ENCODE measurements around the gene YWHAB.

The YWHAB gene

GRCh38 chr20:44916586-44916985 lies 31.1 kb downstream of the YWHAB start:
- no peak overlapping the region for H3K27ac ChIP-seq (ENCODE audit: low read depth, low read length)
- peaks cover 76% of the 10 kb centered on the region for H3K36me3 ChIP-seq (ENCODE audit: insufficient read depth, low read length)

GRCh38 chr20:44917399-44917798 lies 31.9 kb downstream of the YWHAB start:
- Histone ChIP-seq H3K9ac (ENCODE audit: low read depth, low read length) (no peak overlapping the region), H3K27me3 (ENCODE audit: insufficient read depth, low read length) (no peaks in the 10 kb centered on the region), H3K36me3 (ENCODE audit: insufficient read depth, low read length) (peaks cover 79% of the 10 kb centered on the region), H3K27ac (ENCODE audit: low read depth, low read length) (no peak overlapping the region), H3K4me1 (ENCODE audit: insufficient read depth, low read length) (no peaks in the 10 kb centered on the region), H3K9me3 (ENCODE audit: insufficient read depth, low read depth, low read length) (no peaks in the 10 kb centered on the region), H3K4me3 (ENCODE audit: low read length) (no peak overlapping the region)
- 88% methylated on average over 1 of the region's 2 CpGs for WGBS

More at GRCh38 chr20:44916586-44916985, 31.1 kb downstream of the YWHAB start:
- Histone ChIP-seq H3K4me3 (ENCODE audit: low read length) (no peak overlapping the region), H3K9me3 (ENCODE audit: insufficient read depth, low read depth, low read length) (no peaks in the 10 kb centered on the region), H3K9ac (ENCODE audit: low read depth, low read length) (no peak overlapping the region), H3K27me3 (ENCODE audit: insufficient read depth, low read length) (no peaks in the 10 kb centered on the region), H3K4me1 (ENCODE audit: insufficient read depth, low read length) (peaks cover 4% of the 10 kb centered on the region)
- 89% methylated on average over 12 of the region's 12 CpGs for WGBS

GRCh38 chr20:44918342-44918741 lies 32.8 kb downstream of the YWHAB start:
- H3K27ac ChIP-seq (ENCODE audit: low read depth, low read length) = no peak overlapping the region
- H3K4me1 ChIP-seq (ENCODE audit: insufficient read depth, low read length) = no peaks in the 10 kb centered on the region
- H3K9ac ChIP-seq (ENCODE audit: low read depth, low read length) = no peak overlapping the region
- no peaks in the 10 kb centered on the region for H3K9me3 ChIP-seq (ENCODE audit: insufficient read depth, low read depth, low read length)
- H3K27me3 ChIP-seq (ENCODE audit: insufficient read depth, low read length) = no peaks in the 10 kb centered on the region
- 98% methylated on average over 3 of the region's 3 CpGs for WGBS
- H3K4me3 ChIP-seq (ENCODE audit: low read length) = no peak overlapping the region
- peaks cover 79% of the 10 kb centered on the region for H3K36me3 ChIP-seq (ENCODE audit: insufficient read depth, low read length)

GRCh38 chr20:44918761-44919160 lies 33.3 kb downstream of the YWHAB start:
- H3K27ac ChIP-seq (ENCODE audit: low read depth, low read length) = no peak overlapping the region
- no peak overlapping the region for H3K4me3 ChIP-seq (ENCODE audit: low read length)
- no peaks in the 10 kb centered on the region for H3K27me3 ChIP-seq (ENCODE audit: insufficient read depth, low read length)
- no peaks in the 10 kb centered on the region for H3K4me1 ChIP-seq (ENCODE audit: insufficient read depth, low read length)
- 95% methylated on average over 10 of the region's 10 CpGs for WGBS
- H3K9ac ChIP-seq (ENCODE audit: low read depth, low read length) = no peak overlapping the region
- H3K36me3 ChIP-seq (ENCODE audit: insufficient read depth, low read length) = peaks cover 79% of the 10 kb centered on the region
- no peaks in the 10 kb centered on the region for H3K9me3 ChIP-seq (ENCODE audit: insufficient read depth, low read depth, low read length)

- Histone ChIP-seq H3K27me3 (ENCODE audit: insufficient read depth, low read length) (no peaks in the 10 kb centered on the region), H3K4me3 (ENCODE audit: low read length) (no peak overlapping the region), H3K9me3 (ENCODE audit: insufficient read depth, low read depth, low read length) (no peaks in the 10 kb centered on the region), H3K4me1 (ENCODE audit: insufficient read depth, low read length) (no peaks in the 10 kb centered on the region), H3K9ac (ENCODE audit: low read depth, low read length) (no peak overlapping the region), H3K27ac (ENCODE audit: low read depth, low read length) (no peak overlapping the region), H3K36me3 (ENCODE audit: insufficient read depth, low read length) (peaks cover 78% of the 10 kb centered on the region)
- WGBS = 96% methylated on average over 14 of the region's 14 CpGs
Measured at GRCh38 chr20:44921447-44921846, 35.9 kb downstream of the YWHAB start.

- no peaks in the 10 kb centered on the region for H3K4me1 ChIP-seq (ENCODE audit: insufficient read depth, low read length)
- H3K27me3 ChIP-seq (ENCODE audit: insufficient read depth, low read length) = no peaks in the 10 kb centered on the region
- 95% methylated on average over 4 of the region's 4 CpGs for WGBS
- H3K9ac ChIP-seq (ENCODE audit: low read depth, low read length) = no peak overlapping the region
- no peak overlapping the region for H3K27ac ChIP-seq (ENCODE audit: low read depth, low read length)
- no peak overlapping the region for H3K4me3 ChIP-seq (ENCODE audit: low read length)
- H3K36me3 ChIP-seq (ENCODE audit: insufficient read depth, low read length) = peaks cover 58% of the 10 kb centered on the region
- H3K9me3 ChIP-seq (ENCODE audit: insufficient read depth, low read depth, low read length) = no peaks in the 10 kb centered on the region
Measured at GRCh38 chr20:44924541-44924940, 39.0 kb downstream of the YWHAB start.

GRCh38 chr20:44928595-44928994 lies 43.1 kb downstream of the YWHAB start:
- H3K9ac ChIP-seq (ENCODE audit: low read depth, low read length) = no peak overlapping the region
- WGBS = 79% methylated on average over 3 of the region's 3 CpGs
- no peak overlapping the region for H3K4me3 ChIP-seq (ENCODE audit: low read length)
- H3K4me1 ChIP-seq (ENCODE audit: insufficient read depth, low read length) = no peaks in the 10 kb centered on the region
- H3K27ac ChIP-seq (ENCODE audit: low read depth, low read length) = no peak overlapping the region
- H3K27me3 ChIP-seq (ENCODE audit: insufficient read depth, low read length) = no peaks in the 10 kb centered on the region
- H3K36me3 ChIP-seq (ENCODE audit: insufficient read depth, low read length) = peaks cover 63% of the 10 kb centered on the region
- no peaks in the 10 kb centered on the region for H3K9me3 ChIP-seq (ENCODE audit: insufficient read depth, low read depth, low read length)

- no peak overlapping the region for H3K9ac ChIP-seq (ENCODE audit: low read depth, low read length)
- no peaks in the 10 kb centered on the region for H3K9me3 ChIP-seq (ENCODE audit: insufficient read depth, low read depth, low read length)
- H3K4me3 ChIP-seq (ENCODE audit: low read length) = no peak overlapping the region
- H3K36me3 ChIP-seq (ENCODE audit: insufficient read depth, low read length) = peaks cover 65% of the 10 kb centered on the region
- H3K4me1 ChIP-seq (ENCODE audit: insufficient read depth, low read length) = no peaks in the 10 kb centered on the region
- no peaks in the 10 kb centered on the region for H3K27me3 ChIP-seq (ENCODE audit: insufficient read depth, low read length)
- 95% methylated on average over 18 of the region's 18 CpGs for WGBS
- no peak overlapping the region for H3K27ac ChIP-seq (ENCODE audit: low read depth, low read length)
Measured at GRCh38 chr20:44930517-44931168, 45.1 kb downstream of the YWHAB start.

GRCh38 chr20:44931911-44932310 lies 46.4 kb downstream of the YWHAB start:
- no peak overlapping the region for H3K4me3 ChIP-seq (ENCODE audit: low read length)

GRCh38 chr20:44932916-44933315 lies 47.4 kb downstream of the YWHAB start:
- H3K27ac ChIP-seq (ENCODE audit: low read depth, low read length) = no peak overlapping the region
- H3K36me3 ChIP-seq (ENCODE audit: insufficient read depth, low read length) = peaks cover 82% of the 10 kb centered on the region
- H3K9me3 ChIP-seq (ENCODE audit: insufficient read depth, low read depth, low read length) = no peaks in the 10 kb centered on the region
- 96% methylated on average over 8 of the region's 8 CpGs for WGBS
- H3K9ac ChIP-seq (ENCODE audit: low read depth, low read length) = no peak overlapping the region
- H3K4me3 ChIP-seq (ENCODE audit: low read length) = no peak overlapping the region
- no peaks in the 10 kb centered on the region for H3K27me3 ChIP-seq (ENCODE audit: insufficient read depth, low read length)
- H3K4me1 ChIP-seq (ENCODE audit: insufficient read depth, low read length) = no peaks in the 10 kb centered on the region

More at GRCh38 chr20:44931911-44932310, 46.4 kb downstream of the YWHAB start:
- Histone ChIP-seq H3K27ac (ENCODE audit: low read depth, low read length) (no peak overlapping the region), H3K9ac (ENCODE audit: low read depth, low read length) (no peak overlapping the region), H3K9me3 (ENCODE audit: insufficient read depth, low read depth, low read length) (no peaks in the 10 kb centered on the region), H3K27me3 (ENCODE audit: insufficient read depth, low read length) (no peaks in the 10 kb centered on the region), H3K36me3 (ENCODE audit: insufficient read depth, low read length) (peaks cover 74% of the 10 kb centered on the region), H3K4me1 (ENCODE audit: insufficient read depth, low read length) (no peaks in the 10 kb centered on the region)
- WGBS = 96% methylated on average over 3 of the region's 3 CpGs

- H3K36me3 ChIP-seq (ENCODE audit: insufficient read depth, low read length) = peaks cover 86% of the 10 kb centered on the region
- no peaks in the 10 kb centered on the region for H3K9me3 ChIP-seq (ENCODE audit: insufficient read depth, low read depth, low read length)
- H3K27me3 ChIP-seq (ENCODE audit: insufficient read depth, low read length) = no peaks in the 10 kb centered on the region
- WGBS = 92% methylated on average over 10 of the region's 10 CpGs
- H3K4me3 ChIP-seq (ENCODE audit: low read length) = no peak overlapping the region
- H3K9ac ChIP-seq (ENCODE audit: low read depth, low read length) = no peak overlapping the region
- H3K27ac ChIP-seq (ENCODE audit: low read depth, low read length) = no peak overlapping the region
- H3K4me1 ChIP-seq (ENCODE audit: insufficient read depth, low read length) = no peaks in the 10 kb centered on the region
Measured at GRCh38 chr20:44936510-44936909, 51.0 kb downstream of the YWHAB start.

GRCh38 chr20:44938637-44939036 lies 53.1 kb downstream of the YWHAB start:
- no peak overlapping the region for H3K4me3 ChIP-seq (ENCODE audit: low read length)
- H3K27me3 ChIP-seq (ENCODE audit: insufficient read depth, low read length) = no peaks in the 10 kb centered on the region
- H3K4me1 ChIP-seq (ENCODE audit: insufficient read depth, low read length) = no peaks in the 10 kb centered on the region
- H3K9me3 ChIP-seq (ENCODE audit: insufficient read depth, low read depth, low read length) = no peaks in the 10 kb centered on the region
- H3K27ac ChIP-seq (ENCODE audit: low read depth, low read length) = no peak overlapping the region
- 94% methylated on average over 9 of the region's 9 CpGs for WGBS
- H3K9ac ChIP-seq (ENCODE audit: low read depth, low read length) = no peak overlapping the region
- peaks cover 88% of the 10 kb centered on the region for H3K36me3 ChIP-seq (ENCODE audit: insufficient read depth, low read length)
